Measurements from ENCODE around the gene SLC46A2.

DNA sequence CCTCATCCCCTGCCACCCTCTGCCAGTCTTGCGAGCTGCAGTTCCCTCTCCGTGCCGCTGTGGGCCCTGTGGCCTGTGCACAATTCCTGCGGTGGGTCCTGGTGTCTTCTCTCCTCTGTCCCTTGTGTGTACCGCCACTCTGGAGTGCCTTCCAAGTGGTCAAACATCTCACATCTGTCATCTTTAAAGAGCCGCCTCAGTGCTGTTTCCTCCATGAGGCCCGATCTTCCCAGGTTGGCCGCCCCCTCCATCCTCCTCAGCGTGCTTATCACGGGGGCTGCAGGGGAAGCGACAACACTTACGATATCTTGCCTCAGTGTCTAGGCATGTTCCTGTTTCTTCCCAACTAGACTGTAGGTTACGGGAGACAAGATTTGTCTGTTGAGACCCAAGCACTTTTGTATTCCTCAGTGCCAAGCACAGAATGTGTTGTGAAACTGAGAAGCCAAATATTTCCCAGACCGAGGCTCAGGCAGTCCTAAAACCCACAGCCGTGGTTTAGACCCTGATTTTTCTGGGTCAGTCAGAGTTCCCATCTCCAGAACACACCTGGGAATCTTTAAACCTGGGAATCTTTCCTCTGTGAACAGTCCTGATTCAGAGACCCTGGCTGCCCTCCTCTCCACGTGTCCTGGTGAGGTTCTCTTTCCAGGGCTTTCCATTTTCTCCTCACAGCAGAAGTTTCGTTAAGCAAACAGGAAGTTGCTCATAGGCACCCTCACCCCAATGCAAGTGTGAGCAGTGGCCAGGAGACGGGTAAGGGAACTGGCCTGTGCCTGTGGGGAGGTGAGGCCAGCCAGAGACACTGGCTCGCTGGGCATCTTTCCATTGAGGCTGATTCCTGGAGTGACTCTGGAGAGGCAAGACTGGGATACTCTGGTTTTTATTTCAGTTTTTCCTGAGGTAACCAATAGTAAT lies 28.8 kb downstream of the SLC46A2 start:
- TF ChIP-seq POLR2A (IDR thresholded peaks at IDR 0.05), result no peak
- TF ChIP-seq, protein P1, sequence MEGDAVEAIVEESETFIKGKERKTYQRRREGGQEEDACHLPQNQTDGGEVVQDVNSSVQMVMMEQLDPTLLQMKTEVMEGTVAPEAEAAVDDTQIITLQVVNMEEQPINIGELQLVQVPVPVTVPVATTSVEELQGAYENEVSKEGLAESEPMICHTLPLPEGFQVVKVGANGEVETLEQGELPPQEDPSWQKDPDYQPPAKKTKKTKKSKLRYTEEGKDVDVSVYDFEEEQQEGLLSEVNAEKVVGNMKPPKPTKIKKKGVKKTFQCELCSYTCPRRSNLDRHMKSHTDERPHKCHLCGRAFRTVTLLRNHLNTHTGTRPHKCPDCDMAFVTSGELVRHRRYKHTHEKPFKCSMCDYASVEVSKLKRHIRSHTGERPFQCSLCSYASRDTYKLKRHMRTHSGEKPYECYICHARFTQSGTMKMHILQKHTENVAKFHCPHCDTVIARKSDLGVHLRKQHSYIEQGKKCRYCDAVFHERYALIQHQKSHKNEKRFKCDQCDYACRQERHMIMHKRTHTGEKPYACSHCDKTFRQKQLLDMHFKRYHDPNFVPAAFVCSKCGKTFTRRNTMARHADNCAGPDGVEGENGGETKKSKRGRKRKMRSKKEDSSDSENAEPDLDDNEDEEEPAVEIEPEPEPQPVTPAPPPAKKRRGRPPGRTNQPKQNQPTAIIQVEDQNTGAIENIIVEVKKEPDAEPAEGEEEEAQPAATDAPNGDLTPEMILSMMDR (IDR thresholded peaks at IDR 0.05), result no peak

All from Peyer's patch (tissue), 4 donors.